ENCODE data around the gene ETV6.
"Not testable (repeated sequence)": the region's sequence is repeated elsewhere in the genome, so short reads cannot be mapped to it uniquely, and the experiment has no call there.

Gene ETV6

GRCh38 chr12:11673666-11674461 is 24.4 kb downstream of the ETV6 start:
- no peaks in the 10 kb centered on the region for H3K27me3 ChIP-seq (ENCODE audit: control insufficient read depth, insufficient read depth, low read length)
- peaks cover 9% of the 10 kb centered on the region for H3K4me1 ChIP-seq (ENCODE audit: control insufficient read depth, low read depth, low read length)
- no peak overlapping the region for H3K4me3 ChIP-seq (ENCODE audit: low read length)
- H3K27ac ChIP-seq (ENCODE audit: low read length), result no peak overlapping the region
- H3K9me3 ChIP-seq (ENCODE audit: control insufficient read depth, low read depth, low read length), result no peaks in the 10 kb centered on the region
- H3K36me3 ChIP-seq (ENCODE audit: control insufficient read depth, low read depth, low read length), result no peaks in the 10 kb centered on the region
- H3K9ac ChIP-seq (ENCODE audit: low read length), result no peak overlapping the region

DNA sequence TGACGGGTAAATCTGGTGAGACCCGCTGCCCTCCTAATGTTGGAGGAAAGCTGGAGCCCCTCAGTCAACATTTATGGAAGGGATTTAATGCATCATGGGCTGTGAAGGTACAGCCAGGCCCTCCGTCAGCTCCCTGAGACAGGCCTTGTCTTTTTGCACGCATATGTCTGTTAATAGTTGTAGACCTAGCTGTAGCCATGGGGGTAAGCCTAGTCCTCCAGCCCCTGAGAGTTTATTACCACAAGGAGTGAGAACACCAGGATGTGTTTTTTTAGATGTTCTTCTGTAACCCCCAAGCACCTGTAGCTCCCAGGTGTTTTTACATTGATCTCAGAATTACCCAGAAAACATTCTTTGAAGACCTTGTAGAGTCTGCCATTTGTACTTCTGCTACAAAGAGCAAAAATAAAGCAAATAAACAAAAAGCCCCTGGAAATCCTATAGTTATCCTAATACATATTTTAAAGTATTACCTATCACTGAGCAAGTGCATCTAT is 25.5 kb downstream of the ETV6 start:
- Histone ChIP-seq H3K9ac (ENCODE audit: low read length) (no peak overlapping the region), H3K27ac (ENCODE audit: low read length) (no peak overlapping the region), H3K4me1 (ENCODE audit: control insufficient read depth, low read depth, low read length) (peaks cover 6% of the 10 kb centered on the region), H3K36me3 (ENCODE audit: control insufficient read depth, low read depth, low read length) (no peaks in the 10 kb centered on the region), H3K4me3 (ENCODE audit: low read length) (no peak overlapping the region), H3K27me3 (ENCODE audit: control insufficient read depth, insufficient read depth, low read length) (no peaks in the 10 kb centered on the region), H3K9me3 (ENCODE audit: control insufficient read depth, low read depth, low read length) (no peaks in the 10 kb centered on the region)

- no peak overlapping the region for H3K4me3 ChIP-seq (ENCODE audit: low read length)
- no peak overlapping the region for H3K27ac ChIP-seq (ENCODE audit: low read length)
- no peaks in the 10 kb centered on the region for H3K9me3 ChIP-seq (ENCODE audit: control insufficient read depth, low read depth, low read length)
- H3K27me3 ChIP-seq (ENCODE audit: control insufficient read depth, insufficient read depth, low read length), result no peaks in the 10 kb centered on the region
- H3K36me3 ChIP-seq (ENCODE audit: control insufficient read depth, low read depth, low read length), result no peaks in the 10 kb centered on the region
- peaks cover 6% of the 10 kb centered on the region for H3K4me1 ChIP-seq (ENCODE audit: control insufficient read depth, low read depth, low read length)
- H3K9ac ChIP-seq (ENCODE audit: low read length), result no peak overlapping the region
These were observed 26.6 kb downstream of the ETV6 start for GRCh38 chr12:11676052-11676451.

DNA sequence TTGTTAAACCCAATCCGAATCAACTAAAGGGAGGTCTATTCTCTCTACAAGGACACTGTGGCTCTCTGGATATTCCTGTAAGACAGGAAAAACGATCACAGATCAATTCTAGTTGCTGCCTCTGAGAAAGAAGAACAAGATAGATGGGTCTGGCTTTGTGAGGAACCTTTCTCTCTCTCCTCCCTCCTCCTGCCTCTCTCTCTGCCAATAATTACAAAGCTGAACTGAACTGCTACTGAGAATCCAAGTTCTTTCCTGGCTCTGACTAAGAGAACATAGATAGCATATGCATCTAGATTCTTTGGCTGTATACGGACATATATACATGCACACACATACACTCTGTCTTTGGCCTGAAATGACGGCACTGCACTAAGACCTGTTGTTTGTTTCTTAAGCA is 27.6 kb downstream of the ETV6 start:
- Histone ChIP-seq H3K27me3 (ENCODE audit: control insufficient read depth, insufficient read depth, low read length) (no peaks in the 10 kb centered on the region), H3K9ac (ENCODE audit: low read length) (no peak overlapping the region)

GRCh38 chr12:11677752-11678151 is 28.3 kb downstream of the ETV6 start:
- Histone ChIP-seq H3K27ac (ENCODE audit: low read length) (no peak overlapping the region), H3K9me3 (ENCODE audit: control insufficient read depth, low read depth, low read length) (no peaks in the 10 kb centered on the region), H3K9ac (ENCODE audit: low read length) (no peak overlapping the region), H3K4me3 (ENCODE audit: low read length) (no peak overlapping the region), H3K27me3 (ENCODE audit: control insufficient read depth, insufficient read depth, low read length) (no peaks in the 10 kb centered on the region), H3K4me1 (ENCODE audit: control insufficient read depth, low read depth, low read length) (no peaks in the 10 kb centered on the region), H3K36me3 (ENCODE audit: control insufficient read depth, low read depth, low read length) (no peaks in the 10 kb centered on the region)

More for the DNA sequence above, 27.6 kb downstream of the ETV6 start:
- H3K9me3 ChIP-seq (ENCODE audit: control insufficient read depth, low read depth, low read length), result no peaks in the 10 kb centered on the region
- H3K4me1 ChIP-seq (ENCODE audit: control insufficient read depth, low read depth, low read length), result peaks cover 4% of the 10 kb centered on the region
- no peak overlapping the region for H3K27ac ChIP-seq (ENCODE audit: low read length)
- H3K36me3 ChIP-seq (ENCODE audit: control insufficient read depth, low read depth, low read length), result no peaks in the 10 kb centered on the region
- no peak overlapping the region for H3K4me3 ChIP-seq (ENCODE audit: low read length)

- Histone ChIP-seq H3K4me1 (ENCODE audit: control insufficient read depth, low read depth, low read length) (no peaks in the 10 kb centered on the region), H3K4me3 (ENCODE audit: low read length) (no peak overlapping the region)
These were observed 29.3 kb downstream of the ETV6 start for GRCh38 chr12:11678781-11679180.

GRCh38 chr12:11681207-11681606 is 31.7 kb downstream of the ETV6 start:
- Histone ChIP-seq H3K9ac (ENCODE audit: low read length) (no peak overlapping the region), H3K27me3 (ENCODE audit: control insufficient read depth, insufficient read depth, low read length) (no peaks in the 10 kb centered on the region), H3K4me1 (ENCODE audit: control insufficient read depth, low read depth, low read length) (peaks cover 8% of the 10 kb centered on the region), H3K9me3 (ENCODE audit: control insufficient read depth, low read depth, low read length) (no peaks in the 10 kb centered on the region), H3K36me3 (ENCODE audit: control insufficient read depth, low read depth, low read length) (no peaks in the 10 kb centered on the region), H3K27ac (ENCODE audit: low read length) (no peak overlapping the region), H3K4me3 (ENCODE audit: low read length) (no peak overlapping the region)

More at GRCh38 chr12:11678781-11679180, 29.3 kb downstream of the ETV6 start:
- no peaks in the 10 kb centered on the region for H3K27me3 ChIP-seq (ENCODE audit: control insufficient read depth, insufficient read depth, low read length)
- no peak overlapping the region for H3K27ac ChIP-seq (ENCODE audit: low read length)
- no peaks in the 10 kb centered on the region for H3K9me3 ChIP-seq (ENCODE audit: control insufficient read depth, low read depth, low read length)
- no peak overlapping the region for H3K9ac ChIP-seq (ENCODE audit: low read length)
- no peaks in the 10 kb centered on the region for H3K36me3 ChIP-seq (ENCODE audit: control insufficient read depth, low read depth, low read length)

GRCh38 chr12:11681695-11682094 is 32.2 kb downstream of the ETV6 start:
- H3K4me3 ChIP-seq (ENCODE audit: low read length); H3K27me3 ChIP-seq (ENCODE audit: control insufficient read depth, insufficient read depth, low read length); H3K27ac ChIP-seq (ENCODE audit: low read length); H3K9ac ChIP-seq (ENCODE audit: low read length); H3K36me3 ChIP-seq (ENCODE audit: control insufficient read depth, low read depth, low read length); H3K9me3 ChIP-seq (ENCODE audit: control insufficient read depth, low read depth, low read length): not testable (repeated sequence)
- peaks cover 12% of the 10 kb centered on the region for H3K4me1 ChIP-seq (ENCODE audit: control insufficient read depth, low read depth, low read length)

DNA sequence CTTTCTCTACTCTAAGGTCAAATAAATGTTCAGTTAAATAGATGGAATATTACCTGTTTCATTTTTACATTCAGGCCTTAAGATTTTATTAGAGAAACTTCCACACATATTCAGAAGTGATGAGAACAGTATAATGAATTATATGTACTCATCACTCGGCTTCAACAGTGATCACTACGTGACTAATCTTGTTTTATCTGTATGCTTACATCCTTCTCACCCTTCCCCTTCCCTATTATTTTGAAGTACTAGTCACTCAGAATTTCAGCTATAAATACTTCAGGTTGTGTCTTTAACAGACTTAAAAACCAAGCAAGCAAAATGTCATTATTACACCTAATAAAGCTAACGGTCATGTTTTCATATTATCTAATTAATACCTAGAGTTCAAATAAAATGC is 34.9 kb downstream of the ETV6 start:
- H3K27me3 ChIP-seq (ENCODE audit: control insufficient read depth, insufficient read depth, low read length), result no peaks in the 10 kb centered on the region
- H3K9me3 ChIP-seq (ENCODE audit: control insufficient read depth, low read depth, low read length), result no peaks in the 10 kb centered on the region
- H3K27ac ChIP-seq (ENCODE audit: low read length), result no peak overlapping the region
- H3K9ac ChIP-seq (ENCODE audit: low read length), result no peak overlapping the region
- peaks cover 12% of the 10 kb centered on the region for H3K4me1 ChIP-seq (ENCODE audit: control insufficient read depth, low read depth, low read length)
- H3K36me3 ChIP-seq (ENCODE audit: control insufficient read depth, low read depth, low read length), result no peaks in the 10 kb centered on the region
- no peak overlapping the region for H3K4me3 ChIP-seq (ENCODE audit: low read length)

DNA sequence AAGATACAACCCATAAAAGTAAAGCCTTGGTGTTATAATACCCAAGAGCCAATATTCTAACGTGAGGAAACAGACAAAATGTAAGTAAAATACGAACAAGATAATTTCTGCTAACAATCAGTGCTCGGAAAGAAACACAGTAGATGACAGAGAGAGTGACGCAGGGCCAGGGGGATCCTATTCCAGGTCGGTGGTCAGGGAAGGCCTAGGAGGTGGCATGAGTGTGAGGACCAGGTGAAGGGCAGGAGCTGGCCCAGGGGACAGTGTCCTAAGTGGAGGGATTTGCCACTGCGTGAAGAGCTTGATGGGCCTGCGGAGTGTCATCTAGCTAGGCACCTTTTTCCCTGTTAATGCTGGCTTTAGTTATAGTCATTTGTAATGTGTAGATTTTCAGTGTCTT is 35.3 kb downstream of the ETV6 start:
- H3K36me3 ChIP-seq (ENCODE audit: control insufficient read depth, low read depth, low read length), result no peaks in the 10 kb centered on the region
- no peak overlapping the region for H3K4me3 ChIP-seq (ENCODE audit: low read length)
- H3K9ac ChIP-seq (ENCODE audit: low read length), result no peak overlapping the region
- no peaks in the 10 kb centered on the region for H3K27me3 ChIP-seq (ENCODE audit: control insufficient read depth, insufficient read depth, low read length)
- H3K4me1 ChIP-seq (ENCODE audit: control insufficient read depth, low read depth, low read length), result peaks cover 12% of the 10 kb centered on the region
- no peak overlapping the region for H3K27ac ChIP-seq (ENCODE audit: low read length)
- no peaks in the 10 kb centered on the region for H3K9me3 ChIP-seq (ENCODE audit: control insufficient read depth, low read depth, low read length)

GRCh38 chr12:11685316-11685715 is 35.8 kb downstream of the ETV6 start:
- H3K4me1 ChIP-seq (ENCODE audit: control insufficient read depth, low read depth, low read length), result peaks cover 12% of the 10 kb centered on the region
- no peak overlapping the region for H3K4me3 ChIP-seq (ENCODE audit: low read length)
- no peak overlapping the region for H3K27ac ChIP-seq (ENCODE audit: low read length)
- H3K27me3 ChIP-seq (ENCODE audit: control insufficient read depth, insufficient read depth, low read length), result no peaks in the 10 kb centered on the region
- no peaks in the 10 kb centered on the region for H3K36me3 ChIP-seq (ENCODE audit: control insufficient read depth, low read depth, low read length)
- no peak overlapping the region for H3K9ac ChIP-seq (ENCODE audit: low read length)
- H3K9me3 ChIP-seq (ENCODE audit: control insufficient read depth, low read depth, low read length), result no peaks in the 10 kb centered on the region

GRCh38 chr12:11685716-11686115 is 36.2 kb downstream of the ETV6 start:
- Histone ChIP-seq H3K27me3 (ENCODE audit: control insufficient read depth, insufficient read depth, low read length) (no peaks in the 10 kb centered on the region), H3K27ac (ENCODE audit: low read length) (no peak overlapping the region), H3K4me1 (ENCODE audit: control insufficient read depth, low read depth, low read length) (peaks cover 12% of the 10 kb centered on the region), H3K36me3 (ENCODE audit: control insufficient read depth, low read depth, low read length) (no peaks in the 10 kb centered on the region), H3K4me3 (ENCODE audit: low read length) (no peak overlapping the region), H3K9ac (ENCODE audit: low read length) (no peak overlapping the region), H3K9me3 (ENCODE audit: control insufficient read depth, low read depth, low read length) (no peaks in the 10 kb centered on the region)
